Transverse colon (tissue), 4 donors: Measurements from ENCODE around the gene MRFAP1L1.
A peak's percentile ranks its signal among the peaks of the same experiment; 100 is the strongest.

Experiments used
- CTCF ChIP-seq, 5 experiments: fragments of 200-600 bp in 3 of 5; fragments of 450-650 bp in 2 of 5; sonication (generic) in 3 of 5; IDR thresholded peaks; 1 replicate in 2 of 5; 2 replicates in 3 of 5; pipeline ENCODE4 v1.5.1; 2016 to 2017; ENCODE audit warnings: antibody characterized with exemption in 5 of 5, inconsistent platforms in 3 of 5, mild to moderate bottlenecking in 2 of 5, moderate library complexity in 1 of 5
- EP300 ChIP-seq: sonication (generic); formaldehyde crosslinking; IDR thresholded peaks from one replicate; pipeline ENCODE4 v1.6.1; 2017; ENCODE audit warnings: antibody characterized with exemption, low read depth
- POLR2A ChIP-seq: fragments of 450-650 bp; IDR thresholded peaks from one replicate; pipeline ENCODE4 v1.6.1; 2016; ENCODE audit warnings: antibody characterized with exemption, mild to moderate bottlenecking, moderate library complexity
- POLR2AphosphoS5 ChIP-seq, 3 donors: sonication (generic); formaldehyde crosslinking; IDR thresholded peaks; one replicate each; pipeline ENCODE4 v1.6.1; 2016; ENCODE audit warnings: antibody characterized with exemption in 3 of 3

- TF ChIP-seq CTCF (IDR thresholded peaks at IDR 0.05) (peak in 2 of 5 experiments; percentile 10 to 41), POLR2A (peak; percentile 84), POLR2AphosphoS5 (IDR thresholded peaks at IDR 0.05) (peak; percentile 89 to 96 (median 96)), EP300 (no peak)
Measured at GRCh38 chr4:6716018-6716911, 6.6 kb upstream of the MRFAP1L1 start, which contains the start of gene BLOC1S4.
